ENCODE data around the gene KCNH8. TPM values are rescaled to one million over a fixed set of nuclear protein-coding genes. Genes with fewer than 3 reads are reported as not detected.

KCNH8 gene
- total RNA-seq, 2 experiments from 2014 or later, result not detected

DNA sequence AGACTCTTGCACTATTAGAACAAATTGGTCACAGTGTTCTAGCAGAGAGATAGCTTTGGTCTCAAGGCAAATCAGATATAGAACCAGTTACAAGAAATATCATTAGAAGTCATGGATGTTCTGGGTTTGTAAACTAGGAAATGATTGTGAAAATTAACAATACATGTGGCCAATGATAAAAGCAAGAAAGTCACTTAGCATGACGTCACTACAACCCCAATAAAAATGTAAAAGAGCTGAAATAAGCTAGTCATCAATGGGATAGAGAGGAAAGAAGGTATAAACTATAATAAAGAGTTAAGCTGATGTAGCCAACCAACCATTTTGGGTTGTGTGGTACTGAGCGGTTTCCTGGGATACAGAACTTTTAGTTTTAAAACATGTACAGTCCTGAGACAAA lies 32.1 kb upstream of the KCNH8 start:
- Mint-ChIP-seq H3K9me3 (peaks cover 5% of the 10 kb centered on the region), H3K36me3 (ENCODE audit: low read depth) (no peaks in the 10 kb centered on the region), H3K27ac (no peak overlapping the region), H3K27me3 (peaks cover 22% of the 10 kb centered on the region), H3K4me3 (no peak overlapping the region), H3K4me1 (ENCODE audit: low read depth) (no peaks in the 10 kb centered on the region)
- H3K27me3 ChIP-seq (ENCODE audit: control insufficient read depth in 1 of 2, insufficient read depth in 2 of 2, low read length in 2 of 2), result peaks cover 0 to 7% of the 10 kb centered on the region in 2 experiments
- no peak overlapping the region for H3K4me3 ChIP-seq (ENCODE audit: low read length)
- TF ChIP-seq, protein P1, sequence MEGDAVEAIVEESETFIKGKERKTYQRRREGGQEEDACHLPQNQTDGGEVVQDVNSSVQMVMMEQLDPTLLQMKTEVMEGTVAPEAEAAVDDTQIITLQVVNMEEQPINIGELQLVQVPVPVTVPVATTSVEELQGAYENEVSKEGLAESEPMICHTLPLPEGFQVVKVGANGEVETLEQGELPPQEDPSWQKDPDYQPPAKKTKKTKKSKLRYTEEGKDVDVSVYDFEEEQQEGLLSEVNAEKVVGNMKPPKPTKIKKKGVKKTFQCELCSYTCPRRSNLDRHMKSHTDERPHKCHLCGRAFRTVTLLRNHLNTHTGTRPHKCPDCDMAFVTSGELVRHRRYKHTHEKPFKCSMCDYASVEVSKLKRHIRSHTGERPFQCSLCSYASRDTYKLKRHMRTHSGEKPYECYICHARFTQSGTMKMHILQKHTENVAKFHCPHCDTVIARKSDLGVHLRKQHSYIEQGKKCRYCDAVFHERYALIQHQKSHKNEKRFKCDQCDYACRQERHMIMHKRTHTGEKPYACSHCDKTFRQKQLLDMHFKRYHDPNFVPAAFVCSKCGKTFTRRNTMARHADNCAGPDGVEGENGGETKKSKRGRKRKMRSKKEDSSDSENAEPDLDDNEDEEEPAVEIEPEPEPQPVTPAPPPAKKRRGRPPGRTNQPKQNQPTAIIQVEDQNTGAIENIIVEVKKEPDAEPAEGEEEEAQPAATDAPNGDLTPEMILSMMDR (IDR thresholded peaks at IDR 0.05), result no peak
- DNase-seq, result no peak
- H3K4me1 ChIP-seq (ENCODE audit: insufficient read depth, low read length), result no peaks in the 10 kb centered on the region
- H3K27ac ChIP-seq (ENCODE audit: low read depth in 1 of 2, low read length in 2 of 2), result no peak overlapping the region
- intact Hi-C loops (cut with DNase I, micrococcal nuclease), result no loop called here
- H3K9me3 ChIP-seq (ENCODE audit: control insufficient read depth in 1 of 2, insufficient read depth in 1 of 2, low read length in 2 of 2), result peaks cover 0 to 9% of the 10 kb centered on the region in 2 experiments
- no peak for ATAC-seq (ENCODE audit: poor library complexity)
- ChIA-PET POLR2A (no interaction called here), CTCF (interaction anchor here (1.1 kb wide), 1 partner anchor 9 kb away, joined by 3 read pairs; no protein-coding TSS in a partner anchor)
- no peaks in the 10 kb centered on the region for H3K36me3 ChIP-seq (ENCODE audit: insufficient read depth, low read length)

DNA sequence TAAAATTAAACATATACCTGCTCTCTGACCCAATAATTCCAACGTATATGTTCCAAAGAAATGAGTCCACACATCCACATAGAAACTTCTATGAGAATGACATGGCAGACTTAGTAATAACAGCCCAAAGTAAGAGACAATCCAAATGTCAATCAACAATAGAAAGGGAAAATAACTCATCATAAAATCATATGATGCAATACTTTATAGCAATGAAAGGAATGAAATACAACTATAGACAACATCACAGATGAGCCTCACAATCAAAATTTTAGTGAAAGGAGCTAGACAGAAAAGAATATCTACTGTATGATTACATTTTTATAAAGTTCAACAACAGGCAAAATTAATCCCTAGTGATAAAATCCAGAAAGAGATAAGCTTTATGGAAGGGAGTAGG lies 23.6 kb upstream of the KCNH8 start:
- intact Hi-C loops (cut with DNase I, micrococcal nuclease), result no loop called here
- Histone ChIP-seq H3K27me3 (ENCODE audit: control insufficient read depth in 1 of 2, insufficient read depth in 2 of 2, low read length in 2 of 2) (no peaks in the 10 kb centered on the region), H3K4me3 (ENCODE audit: low read length) (no peak overlapping the region), H3K27ac (ENCODE audit: low read depth in 1 of 2, low read length in 2 of 2) (no peak overlapping the region), H3K4me1 (ENCODE audit: insufficient read depth, low read length) (no peaks in the 10 kb centered on the region), H3K36me3 (ENCODE audit: insufficient read depth, low read length) (no peaks in the 10 kb centered on the region), H3K9me3 (ENCODE audit: control insufficient read depth in 1 of 2, insufficient read depth in 1 of 2, low read length in 2 of 2) (no peaks in the 10 kb centered on the region)
- CTCF ChIA-PET, result no interaction called here
- no peaks in the 10 kb centered on the region for H3K36me3 Mint-ChIP-seq (ENCODE audit: low read depth)
- H3K4me3 Mint-ChIP-seq, result no peak overlapping the region
- H3K27ac Mint-ChIP-seq, result no peak overlapping the region
- DNase-seq (no peak), ATAC-seq (ENCODE audit: poor library complexity) (no peak)
- peaks cover 4% of the 10 kb centered on the region for H3K9me3 Mint-ChIP-seq
- no peaks in the 10 kb centered on the region for H3K4me1 Mint-ChIP-seq (ENCODE audit: low read depth)
- POLR2A ChIA-PET, result no interaction called here
- peaks cover 8% of the 10 kb centered on the region for H3K27me3 Mint-ChIP-seq
- TF ChIP-seq, protein P1 (IDR thresholded peaks at IDR 0.05), result no peak

DNA sequence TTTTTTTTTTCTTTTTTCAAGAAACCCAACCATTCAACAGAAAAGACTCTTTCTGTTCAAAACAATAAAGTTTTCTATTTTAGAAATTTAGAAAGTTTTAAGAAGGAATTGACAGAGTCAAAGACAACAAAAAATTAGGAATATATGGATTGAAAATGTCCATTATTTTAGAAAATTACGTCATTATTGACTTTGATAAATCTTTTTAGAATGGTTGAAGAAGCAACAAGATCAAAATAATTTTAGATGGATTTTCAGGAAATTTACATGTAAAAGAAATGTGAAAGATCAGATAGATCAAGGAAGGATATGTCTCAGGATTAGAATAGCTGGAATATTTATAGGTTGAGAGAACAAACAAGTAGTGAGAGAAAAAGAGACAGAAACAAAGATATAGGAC lies 8.4 kb upstream of the KCNH8 start:
- Histone ChIP-seq H3K4me3 (ENCODE audit: low read length) (no peak overlapping the region), H3K36me3 (ENCODE audit: insufficient read depth, low read length) (no peaks in the 10 kb centered on the region), H3K9me3 (ENCODE audit: control insufficient read depth in 1 of 2, insufficient read depth in 1 of 2, low read length in 2 of 2) (no peaks in the 10 kb centered on the region), H3K27me3 (ENCODE audit: control insufficient read depth in 1 of 2, insufficient read depth in 2 of 2, low read length in 2 of 2) (peaks cover 3 to 6% of the 10 kb centered on the region in 2 experiments), H3K27ac (ENCODE audit: low read depth in 1 of 2, low read length in 2 of 2) (no peak overlapping the region), H3K4me1 (ENCODE audit: insufficient read depth, low read length) (no peaks in the 10 kb centered on the region)
- POLR2A ChIA-PET, result no interaction called here
- Mint-ChIP-seq H3K27me3 (peaks cover 52% of the 10 kb centered on the region), H3K9me3 (no peaks in the 10 kb centered on the region), H3K4me3 (no peak overlapping the region), H3K4me1 (ENCODE audit: low read depth) (no peaks in the 10 kb centered on the region), H3K36me3 (ENCODE audit: low read depth) (no peaks in the 10 kb centered on the region), H3K27ac (no peak overlapping the region)
- ATAC-seq (ENCODE audit: poor library complexity) (no peak), DNase-seq (no peak)
- CTCF ChIA-PET, result no interaction called here
- TF ChIP-seq, protein P1 (IDR thresholded peaks at IDR 0.05), result no peak
- intact Hi-C loops (cut with DNase I, micrococcal nuclease), result loop anchor here in 1 of 2 experiments (10.0 kb wide), 1 partner anchor 805 kb away; the partner anchor contains the start of gene RAB5A
